A673 (cell line): ENCODE results near the gene SLC25A25. TPM values are rescaled to one million over a fixed set of nuclear protein-coding genes. Genes with fewer than 3 reads are reported as not detected.

Experiments used
- BruUV-seq: library from RNA; stranded (reverse); fragments of 400-500 nt; replicated peaks from 2 replicates; lab custom pipeline; 2021; lab: Mats Ljungman, UMichigan
- CTCF ChIA-PET: fragments of 300-600 bp; sonication (Branson Sonifier 250); formaldehyde crosslinking; loops from one replicate; lab custom pipeline; 2022; ENCODE audit warnings: antibody characterized with exemption; lab: Charles Lee
- POLR2A ChIA-PET: fragments of 300-600 bp; sonication (Branson Sonifier 250); formaldehyde crosslinking; loops from one replicate; lab custom pipeline; 2022; ENCODE audit warnings: antibody characterized with exemption; ENCODE audit not compliant: low non-redundant PET; lab: Charles Lee
- DNase-seq: peaks from one replicate; pipeline ENCODE4 v3.0.0-alpha.2; 2015; ENCODE audit warnings: low spot score
- H3K27ac ChIP-seq: fragments of 200-600 bp; sonication (generic); 2 replicates; pipeline ENCODE4 v1.5.1; 2016; ENCODE audit warnings: mixed run types, low read depth, mild to moderate bottlenecking, mixed read lengths, antibody characterized with exemption, low read length; ENCODE audit not compliant: poor library complexity, severe bottlenecking
- H3K27me3 ChIP-seq: fragments of 200-600 bp; sonication (generic); replicated peaks from 2 replicates; pipeline ENCODE4 v1.6.1; 2017; ENCODE audit warnings: mixed run types, low read depth, mild to moderate bottlenecking, mixed read lengths, antibody characterized with exemption, low read length; ENCODE audit not compliant: insufficient read depth, poor library complexity
- H3K36me3 ChIP-seq: fragments of 200-600 bp; sonication (generic); 2 replicates; pipeline ENCODE4 v1.6.1; 2016; ENCODE audit warnings: mixed run types, mild to moderate bottlenecking, mixed read lengths, antibody characterized with exemption, low read length; ENCODE audit not compliant: insufficient read depth, poor library complexity, severe bottlenecking
- H3K4me1 ChIP-seq: fragments of 200-600 bp; sonication (generic); 2 replicates; pipeline ENCODE4 v1.6.1; 2017; ENCODE audit warnings: mixed run types, mild to moderate bottlenecking, mixed read lengths, antibody characterized with exemption, low read length; ENCODE audit not compliant: insufficient read depth, poor library complexity, severe bottlenecking
- H3K4me3 ChIP-seq: fragments of 200-600 bp; sonication (generic); 2 replicates; pipeline ENCODE4 v1.5.1; 2016; ENCODE audit warnings: low read depth, mixed run types, mild to moderate bottlenecking, mixed read lengths, low read length; ENCODE audit not compliant: poor library complexity, severe bottlenecking
- H3K9me3 ChIP-seq: fragments of 200-600 bp; sonication (generic); 2 replicates; pipeline ENCODE4 v1.6.1; 2016; ENCODE audit warnings: mixed run types, low read depth, mild to moderate bottlenecking, mixed read lengths, antibody characterized with exemption, low read length; ENCODE audit not compliant: poor library complexity, severe bottlenecking
- EZH2 ChIP-seq: fragments of 200-600 bp; sonication (generic); IDR thresholded peaks from 2 replicates; pipeline ENCODE4 v1.6.1; 2017; ENCODE audit warnings: borderline replicate concordance, low read depth, mild to moderate bottlenecking, mixed read lengths, antibody characterized with exemption, low read length; ENCODE audit not compliant: poor library complexity, severe bottlenecking
- intact Hi-C: fragments of 100-400 bp; cut with micrococcal nuclease; formaldehyde crosslinking; loops from one replicate; pipeline ENCODE4 v1.10.0; 2022; ENCODE audit not compliant: unreplicated experiment
- total RNA-seq: library from RNA; stranded (reverse); gene quantifications from 2 replicates; pipeline ENCODE4 v1.2.3, GENCODE V29; 2021
- TF ChIP-seq, protein P1 (sequence below): fragments of 300-800, 200-600 bp; sonication (generic); conservative IDR thresholded peaks from 2 replicates; pipeline ENCODE4 v1.5.1; 2017; ENCODE audit warnings: low read depth, mild to moderate bottlenecking, antibody characterized with exemption, low read length, moderate library complexity, mixed read lengths

Gene SLC25A25
- total RNA-seq, 1 experiment from 2014 or later = 24.7 TPM

DNA sequence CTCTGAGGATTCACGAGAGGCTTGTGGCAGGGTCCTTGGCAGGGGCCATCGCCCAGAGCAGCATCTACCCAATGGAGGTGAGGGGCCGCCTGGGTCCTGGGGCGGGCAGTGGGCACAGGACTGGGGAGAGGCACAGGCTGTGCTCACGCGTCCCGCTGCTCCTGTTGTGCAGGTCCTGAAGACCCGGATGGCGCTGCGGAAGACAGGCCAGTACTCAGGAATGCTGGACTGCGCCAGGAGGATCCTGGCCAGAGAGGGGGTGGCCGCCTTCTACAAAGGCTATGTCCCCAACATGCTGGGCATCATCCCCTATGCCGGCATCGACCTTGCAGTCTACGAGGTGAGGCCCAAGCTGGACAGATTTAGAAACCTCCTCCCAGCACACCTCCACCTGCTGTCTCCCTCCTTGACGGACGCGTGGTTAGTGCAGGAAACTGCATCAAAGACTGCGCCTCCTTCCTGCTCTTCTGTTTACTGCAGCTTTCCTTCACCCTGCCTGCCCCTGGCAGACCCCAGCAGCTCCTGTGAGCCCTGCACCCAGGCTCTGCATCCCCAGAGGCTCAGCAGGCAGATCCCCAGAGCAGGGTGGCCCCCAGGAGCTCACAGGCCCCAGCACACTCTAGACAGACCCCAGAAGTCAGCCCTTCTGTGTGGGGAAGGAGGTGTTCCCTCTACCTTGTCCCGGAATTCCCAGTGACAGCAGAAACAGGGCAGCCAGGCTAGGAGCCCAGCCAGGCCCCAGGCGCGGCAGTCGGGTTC lies 38.3 kb downstream of the SLC25A25 start:
- no peak for TF ChIP-seq EZH2
- no peak for DNase-seq
- H3K4me1 ChIP-seq = no peaks in the 10 kb centered on the region
- H3K27ac ChIP-seq = no peak overlapping the region
- CTCF ChIA-PET = no interaction called here
- H3K36me3 ChIP-seq = peaks cover 65% of the 10 kb centered on the region
- H3K9me3 ChIP-seq = no peaks in the 10 kb centered on the region
- POLR2A ChIA-PET = no interaction called here
- intact Hi-C loops = no loop called here
- no peaks in the 10 kb centered on the region for H3K27me3 ChIP-seq
- BruUV-seq = no TSS peak
- H3K4me3 ChIP-seq = no peak overlapping the region

GRCh38 chr9:128106940-128107467 lies 39.0 kb downstream of the SLC25A25 start:
- ChIA-PET CTCF (interaction anchor here (0.5 kb wide), 1 partner anchor 27 kb away, joined by 6 read pairs; no protein-coding TSS in a partner anchor), POLR2A (no interaction called here)
- Histone ChIP-seq H3K4me3 (no peak overlapping the region), H3K27ac (no peak overlapping the region), H3K9me3 (no peaks in the 10 kb centered on the region), H3K4me1 (no peaks in the 10 kb centered on the region), H3K36me3 (peaks cover 60% of the 10 kb centered on the region), H3K27me3 (no peaks in the 10 kb centered on the region)
- no peak for TF ChIP-seq EZH2
- TF ChIP-seq, protein P1, sequence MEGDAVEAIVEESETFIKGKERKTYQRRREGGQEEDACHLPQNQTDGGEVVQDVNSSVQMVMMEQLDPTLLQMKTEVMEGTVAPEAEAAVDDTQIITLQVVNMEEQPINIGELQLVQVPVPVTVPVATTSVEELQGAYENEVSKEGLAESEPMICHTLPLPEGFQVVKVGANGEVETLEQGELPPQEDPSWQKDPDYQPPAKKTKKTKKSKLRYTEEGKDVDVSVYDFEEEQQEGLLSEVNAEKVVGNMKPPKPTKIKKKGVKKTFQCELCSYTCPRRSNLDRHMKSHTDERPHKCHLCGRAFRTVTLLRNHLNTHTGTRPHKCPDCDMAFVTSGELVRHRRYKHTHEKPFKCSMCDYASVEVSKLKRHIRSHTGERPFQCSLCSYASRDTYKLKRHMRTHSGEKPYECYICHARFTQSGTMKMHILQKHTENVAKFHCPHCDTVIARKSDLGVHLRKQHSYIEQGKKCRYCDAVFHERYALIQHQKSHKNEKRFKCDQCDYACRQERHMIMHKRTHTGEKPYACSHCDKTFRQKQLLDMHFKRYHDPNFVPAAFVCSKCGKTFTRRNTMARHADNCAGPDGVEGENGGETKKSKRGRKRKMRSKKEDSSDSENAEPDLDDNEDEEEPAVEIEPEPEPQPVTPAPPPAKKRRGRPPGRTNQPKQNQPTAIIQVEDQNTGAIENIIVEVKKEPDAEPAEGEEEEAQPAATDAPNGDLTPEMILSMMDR = no peak
- DNase-seq = no peak
- intact Hi-C loops = no loop called here
- no TSS peak for BruUV-seq

- Histone ChIP-seq H3K4me3 (no peak overlapping the region), H3K36me3 (peaks cover 53% of the 10 kb centered on the region), H3K27ac (no peak overlapping the region), H3K27me3 (no peaks in the 10 kb centered on the region), H3K9me3 (no peaks in the 10 kb centered on the region), H3K4me1 (no peaks in the 10 kb centered on the region)
- intact Hi-C loops = no loop called here
- TF ChIP-seq EZH2 = no peak
- TF ChIP-seq, protein P1 = no peak
- POLR2A ChIA-PET = interaction anchor here (0.7 kb wide), 2 partner anchors 44 to 435 kb away, joined by 3 to 6 read pairs; no protein-coding TSS in a partner anchor
- no peak for DNase-seq
- CTCF ChIA-PET = interaction anchor here (0.5 to 1.0 kb wide), 2 partner anchors 9 to 28 kb away, joined by 4 to 6 read pairs; no protein-coding TSS in a partner anchor
- BruUV-seq = no TSS peak
Measured at GRCh38 chr9:128107468-128108268, 39.6 kb downstream of the SLC25A25 start.
